Measurements from ENCODE around the gene AQP7. TPM values are rescaled to one million over a fixed set of nuclear protein-coding genes. Genes with fewer than 3 reads are reported as not detected.

The AQP7 gene
- total RNA-seq, 1 experiment from 2014 or later = 0.35 TPM

GRCh38 chr9:33440204-33440603 is 37.8 kb upstream of the AQP7 start:
- Mint-ChIP-seq H3K36me3 (ENCODE audit: insufficient read depth, unreplicated experiment) (no peaks in the 10 kb centered on the region), H3K4me3 (ENCODE audit: low read depth, unreplicated experiment) (no peak overlapping the region), H3K27ac (ENCODE audit: unreplicated experiment) (no peak overlapping the region)

GRCh38 chr9:33439731-33440130 is 37.4 kb upstream of the AQP7 start:
- H3K4me1 Mint-ChIP-seq (ENCODE audit: low read depth, unreplicated experiment) = peaks cover 11% of the 10 kb centered on the region
- H3K4me3 Mint-ChIP-seq (ENCODE audit: low read depth, unreplicated experiment) = no peak overlapping the region
- DNase-seq = no peak
- H3K36me3 Mint-ChIP-seq (ENCODE audit: insufficient read depth, unreplicated experiment) = no peaks in the 10 kb centered on the region
- no peaks in the 10 kb centered on the region for H3K27me3 Mint-ChIP-seq (ENCODE audit: unreplicated experiment)
- no peak overlapping the region for H3K27ac Mint-ChIP-seq (ENCODE audit: unreplicated experiment)
- no peaks in the 10 kb centered on the region for H3K9me3 Mint-ChIP-seq (ENCODE audit: low read depth, unreplicated experiment)
- intact Hi-C loops (cut with micrococcal nuclease; ENCODE audit: unreplicated experiment) = no loop called here
- no peak for TF ChIP-seq CTCF (IDR thresholded peaks at IDR 0.05; ENCODE audit: unreplicated experiment)
- CTCF ChIA-PET = interaction anchor here (1.6 kb wide), 1 partner anchor 13 kb away, joined by 5 read pairs; no protein-coding TSS in a partner anchor
- BruUV-seq (replicated peaks) = no TSS peak

More at GRCh38 chr9:33440204-33440603, 37.8 kb upstream of the AQP7 start:
- DNase-seq = no peak
- no peaks in the 10 kb centered on the region for H3K9me3 Mint-ChIP-seq (ENCODE audit: low read depth, unreplicated experiment)
- CTCF ChIA-PET = interaction anchor here (1.6 kb wide), 1 partner anchor 12 kb away, joined by 5 read pairs; no protein-coding TSS in a partner anchor
- TF ChIP-seq CTCF (IDR thresholded peaks at IDR 0.05; ENCODE audit: unreplicated experiment) = no peak
- no peaks in the 10 kb centered on the region for H3K27me3 Mint-ChIP-seq (ENCODE audit: unreplicated experiment)
- intact Hi-C loops (cut with micrococcal nuclease; ENCODE audit: unreplicated experiment) = no loop called here
- peaks cover 16% of the 10 kb centered on the region for H3K4me1 Mint-ChIP-seq (ENCODE audit: low read depth, unreplicated experiment)
- BruUV-seq (replicated peaks) = no TSS peak

- Mint-ChIP-seq H3K4me3 (ENCODE audit: low read depth, unreplicated experiment) (no peak overlapping the region), H3K9me3 (ENCODE audit: low read depth, unreplicated experiment) (no peaks in the 10 kb centered on the region), H3K27ac (ENCODE audit: unreplicated experiment) (no peak overlapping the region), H3K36me3 (ENCODE audit: insufficient read depth, unreplicated experiment) (no peaks in the 10 kb centered on the region), H3K4me1 (ENCODE audit: low read depth, unreplicated experiment) (peaks cover 7% of the 10 kb centered on the region), H3K27me3 (ENCODE audit: unreplicated experiment) (no peaks in the 10 kb centered on the region)
- intact Hi-C loops (cut with micrococcal nuclease; ENCODE audit: unreplicated experiment) = no loop called here
- CTCF ChIA-PET = interaction anchor here (0.6 to 1.6 kb wide), 2 partner anchors 14 to 16 kb away, joined by 3 to 5 read pairs; no protein-coding TSS in a partner anchor
- BruUV-seq (replicated peaks) = no TSS peak
- no peak for DNase-seq
- TF ChIP-seq CTCF (IDR thresholded peaks at IDR 0.05; ENCODE audit: unreplicated experiment) = no peak
Measured at GRCh38 chr9:33438926-33439680, 36.7 kb upstream of the AQP7 start.

- no peaks in the 10 kb centered on the region for H3K9me3 Mint-ChIP-seq (ENCODE audit: low read depth, unreplicated experiment)
- CTCF ChIA-PET = interaction anchor here (0.7 to 1.0 kb wide), 3 partner anchors 15 to 22 kb away, joined by 3 to 4 read pairs (median 3); no protein-coding TSS in a partner anchor
- H3K4me1 Mint-ChIP-seq (ENCODE audit: low read depth, unreplicated experiment) = peaks cover 7% of the 10 kb centered on the region
- TF ChIP-seq CTCF (IDR thresholded peaks at IDR 0.05; ENCODE audit: unreplicated experiment) = no peak
- H3K27me3 Mint-ChIP-seq (ENCODE audit: unreplicated experiment) = no peaks in the 10 kb centered on the region
- no TSS peak for BruUV-seq (replicated peaks)
- H3K36me3 Mint-ChIP-seq (ENCODE audit: insufficient read depth, unreplicated experiment) = no peaks in the 10 kb centered on the region
- no peak overlapping the region for H3K4me3 Mint-ChIP-seq (ENCODE audit: low read depth, unreplicated experiment)
- no peak overlapping the region for H3K27ac Mint-ChIP-seq (ENCODE audit: unreplicated experiment)
- intact Hi-C loops (cut with micrococcal nuclease; ENCODE audit: unreplicated experiment) = no loop called here
- no peak for DNase-seq
Measured at GRCh38 chr9:33437898-33438297, 35.5 kb upstream of the AQP7 start.
